8988T (cell line): ENCODE results near the gene MAST3.

Experiments used
- DNase-seq: peaks from one replicate; pipeline ENCODE4 v3.0.0; 2011

The MAST3 gene

DNA sequence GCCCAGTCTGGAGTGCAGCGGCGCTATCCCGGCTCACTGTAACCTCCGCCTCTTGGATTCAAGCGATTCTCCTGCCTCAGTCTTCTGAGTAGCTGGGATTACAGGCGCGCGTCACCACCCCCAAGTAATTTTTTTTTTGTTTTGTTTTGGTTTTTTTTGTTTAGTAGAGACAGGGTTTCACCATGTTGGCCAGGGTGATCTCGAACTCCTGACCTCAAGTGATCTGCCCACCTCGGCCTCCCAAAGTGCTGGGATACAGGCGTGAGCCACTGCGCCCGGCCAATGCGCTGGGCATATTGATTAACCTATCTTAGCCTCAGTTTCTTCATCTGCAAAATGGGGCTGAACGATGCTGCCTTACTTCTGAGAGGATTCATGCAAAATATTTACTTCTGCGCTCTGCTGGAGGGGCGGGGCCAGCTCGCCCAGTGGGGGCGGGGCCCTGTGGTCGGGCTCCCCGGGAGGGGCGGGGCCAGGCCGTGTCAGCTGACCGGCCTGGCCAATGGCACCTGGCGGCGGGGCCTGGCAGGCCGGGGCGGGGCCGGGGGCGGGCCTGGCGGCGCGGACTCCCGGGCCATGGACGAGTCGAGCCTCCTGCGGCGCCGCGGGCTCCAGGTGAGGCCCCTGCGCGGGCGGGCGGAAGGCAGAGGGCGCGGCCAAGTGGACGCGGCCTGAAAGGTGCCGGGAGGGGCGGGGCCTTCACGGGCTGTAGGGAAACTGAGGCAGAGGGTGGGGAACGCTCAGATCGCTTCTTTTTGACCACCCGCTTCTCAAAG, at the start of gene MAST3:
MAST3 (plus strand) TSS at position 562 of the 776 bp plus-strand sequence; CDS start at position 577, 15 bp downstream.
- DNase-seq, result peak; percentile 96

DNA sequence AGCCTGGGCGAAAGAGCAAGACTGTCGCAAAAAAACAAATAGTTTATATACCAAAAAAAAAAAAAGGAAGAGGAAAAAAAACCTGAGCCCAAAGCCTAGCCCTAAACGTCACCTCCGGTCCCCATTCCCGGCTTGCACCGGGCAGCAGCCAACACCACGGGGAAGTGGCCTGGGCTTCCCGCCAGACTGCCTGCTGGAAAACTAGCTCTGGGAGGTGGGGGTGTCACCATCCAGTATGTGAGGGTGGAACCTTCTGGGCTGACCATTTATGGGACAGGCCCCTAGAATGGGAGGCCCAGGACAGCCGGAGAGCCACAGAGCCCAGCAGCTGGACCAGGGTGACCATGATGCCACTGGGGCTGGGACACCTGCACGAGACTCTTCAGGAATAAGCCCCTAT, 48.2 kb upstream of the MAST3 start:
- no peak for DNase-seq

DNA sequence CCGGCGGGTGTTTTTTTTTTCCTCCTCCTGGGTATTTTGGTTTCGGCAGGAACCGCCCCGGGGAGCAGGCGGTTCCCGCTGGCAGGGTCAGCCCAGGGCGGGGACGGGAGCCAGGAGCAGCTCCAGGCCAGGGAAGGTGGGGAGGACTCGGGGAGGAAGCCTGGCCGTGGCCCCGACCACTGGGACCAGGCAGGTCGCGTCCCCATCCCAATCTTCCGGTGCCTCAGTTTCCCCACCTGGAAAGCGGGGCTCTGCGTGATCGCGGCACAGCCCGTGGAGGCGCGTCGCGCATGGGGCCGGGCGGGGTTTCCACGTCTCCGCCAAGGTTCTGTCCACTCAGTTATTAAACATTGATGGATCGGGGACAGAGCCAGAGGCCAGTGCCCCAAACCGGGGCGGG, 45.7 kb upstream of the MAST3 start:
- no peak for DNase-seq

DNA sequence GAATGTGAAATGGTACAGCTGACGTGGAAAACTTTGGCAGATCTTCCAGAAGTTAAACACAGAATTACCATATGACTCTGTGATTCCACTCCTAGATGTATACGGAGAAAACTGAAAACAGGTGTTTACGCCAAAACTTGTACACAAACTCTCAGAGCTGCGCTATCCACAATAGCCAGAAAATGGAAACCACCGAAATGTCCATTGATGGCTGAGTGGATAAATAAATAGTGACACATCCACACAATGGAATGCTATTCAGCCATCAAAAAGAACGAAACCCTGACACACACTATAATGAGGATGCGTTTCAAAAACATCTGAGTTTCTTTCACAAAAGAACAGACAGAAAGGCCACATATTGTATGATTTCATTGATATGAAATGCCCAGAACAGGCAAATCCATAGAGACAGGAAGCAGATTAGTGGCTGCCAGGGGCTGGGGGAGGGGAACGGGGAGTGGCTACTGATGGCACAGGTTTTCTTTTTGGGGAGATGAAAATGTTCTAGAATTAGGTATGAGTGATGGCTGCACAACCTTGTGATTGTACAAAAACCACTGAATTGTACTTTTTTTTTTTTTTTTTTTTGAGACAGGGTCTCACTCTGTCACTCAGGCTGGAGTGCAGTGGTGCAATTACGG, 43.9 kb upstream of the MAST3 start:
- no peak for DNase-seq

DNA sequence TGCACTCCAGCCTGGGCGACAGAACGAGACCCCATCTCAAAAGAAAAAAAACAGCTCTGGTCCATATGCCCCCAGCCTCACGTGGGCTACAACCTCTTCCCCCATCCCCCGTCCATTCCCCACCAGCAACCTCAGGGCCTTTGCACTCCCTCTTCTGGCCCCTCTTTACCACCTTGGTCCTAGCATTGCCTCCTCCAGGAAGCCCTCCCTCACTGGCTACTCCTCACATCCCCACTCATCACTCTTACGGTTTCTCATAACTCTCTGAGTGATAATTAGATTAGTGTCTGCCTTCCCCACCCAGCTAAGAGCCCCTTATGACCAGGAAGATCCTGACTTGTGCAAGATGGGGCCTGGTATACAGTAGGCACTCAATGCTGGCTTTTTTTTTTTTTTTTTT, 41.6 kb upstream of the MAST3 start:
- no peak for DNase-seq

DNA sequence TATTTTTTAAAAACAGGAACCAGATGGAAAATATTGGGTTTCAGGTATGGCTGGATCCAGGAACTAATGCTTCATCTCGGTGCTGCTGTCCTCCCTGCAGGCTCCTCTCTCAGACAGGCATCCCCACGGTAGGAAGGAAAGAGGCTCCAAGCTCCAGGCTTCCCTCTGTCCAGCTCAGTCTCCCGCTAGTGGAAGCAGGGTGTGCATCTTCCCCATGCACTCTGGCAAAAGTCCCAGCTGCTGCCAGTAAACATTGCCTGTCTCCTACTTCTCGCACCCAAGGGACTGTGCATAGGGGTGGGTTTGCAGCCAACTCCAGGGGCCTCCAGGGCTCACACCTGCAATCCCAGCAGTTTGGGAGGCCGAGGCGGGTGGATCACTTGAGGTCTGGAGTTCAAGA, 40.0 kb upstream of the MAST3 start:
- DNase-seq, result no peak

DNA sequence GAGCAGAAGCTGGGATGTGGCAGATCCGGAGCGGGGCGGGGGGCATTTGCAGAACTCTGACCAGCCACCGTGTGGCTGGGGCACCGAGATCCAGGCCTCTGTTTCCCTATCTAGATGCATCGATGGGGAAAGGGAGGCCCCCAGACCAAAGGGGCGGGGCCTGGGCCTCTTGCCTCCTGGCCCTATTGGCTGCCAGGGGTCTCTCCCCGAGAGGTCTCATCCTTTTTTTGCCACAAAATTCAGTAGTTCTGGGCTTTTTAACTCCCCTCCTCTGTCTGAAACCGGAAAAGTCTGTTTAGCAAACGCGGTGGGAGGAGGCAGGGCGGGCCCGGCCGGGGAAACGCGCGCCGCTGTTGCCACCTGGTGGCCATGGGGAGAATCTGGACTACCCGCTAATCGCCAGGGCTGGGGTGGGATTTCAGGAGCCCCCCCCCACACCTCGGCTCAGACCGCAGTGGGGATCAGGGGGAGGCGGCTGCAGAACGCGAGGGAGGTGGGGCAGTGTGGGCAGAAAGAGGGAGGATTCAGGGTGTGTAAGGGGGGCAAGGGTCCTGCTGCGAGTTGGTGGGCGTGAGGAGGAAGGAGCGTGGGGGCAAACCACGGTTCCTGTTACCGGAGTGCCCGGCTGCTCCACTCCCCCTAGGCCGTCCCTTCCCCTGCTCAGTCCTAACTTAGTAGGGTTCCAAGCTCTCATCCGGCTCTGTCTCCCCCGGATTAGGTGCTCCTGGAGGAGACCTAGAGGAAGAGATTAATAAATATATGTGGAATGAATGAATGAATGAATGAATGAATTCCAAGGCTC, 39.2 kb upstream of the MAST3 start:
- peak; percentile 79 for DNase-seq

DNA sequence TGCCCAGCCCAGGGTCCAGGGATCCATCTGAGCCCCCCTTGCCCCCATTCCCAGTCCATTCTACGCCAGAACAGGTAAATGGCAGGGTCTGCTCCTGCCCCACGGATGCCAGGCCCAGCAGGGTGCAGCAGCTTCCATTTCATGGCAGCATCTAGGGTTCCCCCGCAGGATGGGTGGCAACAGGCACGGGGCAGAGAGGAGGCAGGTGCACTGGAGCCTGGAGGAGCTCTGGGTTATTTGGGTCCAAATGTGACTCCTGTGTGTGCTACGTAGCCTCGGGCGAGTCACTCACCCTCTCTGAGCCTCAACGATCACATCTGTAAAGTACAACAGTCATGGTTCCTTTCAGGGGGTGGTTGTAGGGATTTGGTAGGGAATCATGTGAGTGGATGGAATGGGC, 38.3 kb upstream of the MAST3 start:
- no peak for DNase-seq

DNA sequence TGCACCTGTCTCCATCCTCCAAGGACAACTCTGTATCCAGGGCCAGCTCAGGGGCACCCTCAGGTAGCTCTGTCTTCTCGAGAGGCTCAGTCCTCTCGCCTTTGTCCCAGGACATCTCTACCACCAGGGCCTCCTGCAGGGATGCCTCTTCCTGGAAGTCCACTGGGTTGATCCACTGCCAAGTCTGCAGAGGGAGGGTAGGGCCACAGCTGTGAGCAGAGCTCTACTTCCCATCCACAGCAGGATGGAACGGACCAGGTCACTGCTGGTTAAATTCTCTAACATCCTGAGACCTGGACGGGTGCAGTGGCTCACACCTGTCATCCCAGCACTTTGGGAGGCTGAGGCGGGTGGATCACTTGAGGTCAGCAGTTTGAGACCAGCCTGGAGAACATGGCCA, 37.7 kb upstream of the MAST3 start:
- no peak for DNase-seq

DNA sequence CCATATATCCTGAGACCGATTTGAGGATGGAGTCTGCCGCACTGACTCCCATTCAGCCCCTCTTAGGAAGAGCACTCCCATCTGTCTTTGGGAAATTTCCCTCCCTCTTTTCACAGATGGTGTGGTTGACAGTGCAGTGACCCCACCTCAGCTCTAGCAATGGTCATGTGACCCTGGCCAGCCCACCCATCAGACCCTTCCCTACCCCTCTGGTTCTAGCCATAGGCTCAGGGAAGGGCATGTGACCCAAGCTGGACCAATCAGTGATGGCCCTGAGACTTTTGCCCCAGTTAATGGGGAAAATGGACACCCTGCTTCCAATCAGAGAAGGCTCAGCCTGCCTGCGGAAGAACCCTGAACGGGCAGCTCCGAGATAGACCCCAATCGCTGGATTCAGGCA, 37.1 kb upstream of the MAST3 start:
- DNase-seq, result no peak

DNA sequence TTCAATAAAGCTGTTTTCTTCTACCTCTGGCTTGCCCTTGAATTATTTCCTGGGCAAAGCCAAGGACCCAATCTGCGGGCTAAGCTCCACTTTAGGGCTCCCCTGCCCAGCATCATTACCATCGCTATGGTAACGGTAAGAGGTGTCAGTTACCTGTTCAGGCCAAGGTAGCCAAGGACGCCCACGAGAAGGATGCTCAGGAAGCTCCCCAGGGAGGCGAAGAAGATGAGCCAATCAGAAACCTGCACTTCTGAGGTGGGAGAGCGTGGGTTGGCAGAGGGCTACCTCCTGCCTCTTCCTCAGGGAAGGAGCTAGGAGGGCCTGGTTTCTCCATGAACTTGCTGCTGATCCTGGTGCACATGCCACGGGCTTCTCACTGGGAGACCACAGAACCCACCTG, 35.5 kb upstream of the MAST3 start:
- DNase-seq, result no peak

DNA sequence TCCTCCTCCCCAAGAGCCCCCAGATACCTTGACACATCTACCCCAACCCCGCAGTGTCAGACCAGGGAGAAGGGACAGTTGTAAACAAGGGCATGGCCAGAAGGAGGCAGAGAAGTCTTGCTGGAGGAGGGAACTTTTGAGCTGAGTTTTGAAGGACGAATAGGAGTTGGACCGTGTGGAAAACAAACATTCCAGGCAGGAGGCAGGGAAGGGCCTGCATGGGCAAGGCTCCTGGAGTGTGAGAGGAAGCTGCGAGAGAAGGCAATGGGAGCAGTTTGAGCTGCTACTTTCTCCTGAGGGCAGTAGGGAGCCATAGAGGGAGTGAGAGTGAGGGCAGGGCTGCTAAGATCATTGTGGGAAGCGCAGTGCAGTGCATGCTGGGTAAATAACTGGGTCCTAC, 34.1 kb upstream of the MAST3 start:
- no peak for DNase-seq

DNA sequence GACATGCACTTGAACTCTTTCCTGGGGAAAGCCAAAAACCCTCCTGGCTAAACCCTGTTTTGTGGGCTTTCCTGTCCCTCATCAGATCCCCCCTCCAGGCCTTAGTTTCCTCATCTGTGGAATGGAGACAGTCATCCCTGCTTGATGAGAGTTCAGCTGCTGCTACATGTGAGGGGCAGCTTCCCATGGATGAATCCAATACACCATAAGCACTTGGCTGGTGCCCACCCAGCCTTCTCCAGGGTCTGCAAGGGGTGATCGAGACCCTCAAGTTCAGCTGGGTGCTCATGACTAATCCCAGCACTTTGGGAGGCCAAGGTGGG, 32.4 kb upstream of the MAST3 start:
- DNase-seq, result no peak

DNA sequence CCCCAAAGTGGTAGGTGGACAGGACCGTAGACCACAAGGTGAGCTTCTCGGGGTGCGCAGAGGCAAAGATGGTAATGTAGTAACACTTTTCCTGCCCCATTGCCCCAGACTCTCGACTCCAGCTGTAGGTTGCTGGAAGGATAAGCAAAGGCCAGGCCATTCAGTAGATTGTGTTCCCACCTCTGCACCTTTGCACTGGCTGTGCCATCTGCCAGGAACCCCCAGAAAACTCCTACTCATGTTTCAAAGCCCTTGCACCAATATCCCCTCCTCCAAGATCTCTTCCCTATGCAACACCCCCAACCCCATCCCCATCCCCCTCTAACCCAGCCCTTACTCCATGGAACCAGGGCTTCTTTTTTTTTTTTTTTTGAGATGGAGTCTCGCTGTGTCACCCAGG, 29.2 kb upstream of the MAST3 start:
- no peak for DNase-seq

DNA sequence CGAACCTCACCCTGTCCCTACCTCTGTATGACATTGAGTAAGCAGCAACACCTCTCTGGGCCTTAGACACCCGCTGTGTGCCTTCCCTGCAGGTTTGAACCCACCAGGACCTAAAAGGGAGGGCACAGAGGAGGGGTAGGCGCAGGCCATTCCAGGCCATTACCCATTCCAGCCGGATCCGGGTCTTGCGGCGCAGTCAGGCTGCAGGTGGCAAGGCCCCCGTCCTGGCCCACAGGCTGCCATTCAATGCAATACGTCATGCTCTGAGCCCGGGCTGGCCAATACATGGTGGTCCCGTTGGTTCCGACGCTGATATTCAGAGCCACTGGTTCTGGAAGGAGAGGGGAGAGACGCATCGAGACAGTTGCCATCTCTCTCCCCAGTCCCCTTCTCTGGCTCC, 28.2 kb upstream of the MAST3 start:
- DNase-seq, result no peak

DNA sequence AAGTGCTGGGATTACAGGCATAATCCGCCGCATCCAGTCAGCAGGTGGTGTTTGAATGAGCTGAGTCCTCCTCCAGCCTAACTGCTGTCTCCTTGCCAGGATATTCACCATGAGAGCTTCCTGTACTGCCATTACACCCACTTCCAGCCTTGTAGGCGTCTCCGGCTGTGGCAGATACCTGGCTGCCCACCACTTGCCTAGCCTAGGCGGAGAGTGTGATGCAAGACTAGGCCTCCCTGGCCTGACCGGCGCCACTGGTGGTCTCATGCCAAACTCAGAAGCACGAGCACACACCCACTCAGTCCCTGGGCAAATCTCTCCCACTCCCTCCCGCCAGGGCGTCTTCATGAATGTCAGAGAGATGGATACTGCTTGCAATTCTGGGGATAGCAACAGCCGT, 27.4 kb upstream of the MAST3 start:
- DNase-seq, result no peak

DNA sequence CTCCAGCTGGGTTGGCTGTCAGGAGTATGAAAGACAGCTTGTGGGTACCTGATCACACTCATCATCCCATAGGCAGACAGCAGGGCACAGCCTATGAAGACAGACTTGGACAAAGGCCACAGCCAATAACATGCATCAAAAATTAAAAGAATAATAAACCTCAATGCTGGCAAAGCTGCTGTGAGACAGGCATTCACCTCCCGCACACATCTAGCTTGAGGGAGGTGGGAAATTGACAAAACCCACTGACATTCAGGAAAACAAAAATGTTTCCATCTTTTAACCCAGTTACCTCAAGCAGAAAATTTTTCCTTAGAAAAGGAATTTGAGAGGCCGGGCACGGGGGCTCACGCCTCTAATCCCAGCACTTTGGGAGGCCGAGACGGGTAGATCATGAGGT, 25.2 kb upstream of the MAST3 start:
- no peak for DNase-seq

DNA sequence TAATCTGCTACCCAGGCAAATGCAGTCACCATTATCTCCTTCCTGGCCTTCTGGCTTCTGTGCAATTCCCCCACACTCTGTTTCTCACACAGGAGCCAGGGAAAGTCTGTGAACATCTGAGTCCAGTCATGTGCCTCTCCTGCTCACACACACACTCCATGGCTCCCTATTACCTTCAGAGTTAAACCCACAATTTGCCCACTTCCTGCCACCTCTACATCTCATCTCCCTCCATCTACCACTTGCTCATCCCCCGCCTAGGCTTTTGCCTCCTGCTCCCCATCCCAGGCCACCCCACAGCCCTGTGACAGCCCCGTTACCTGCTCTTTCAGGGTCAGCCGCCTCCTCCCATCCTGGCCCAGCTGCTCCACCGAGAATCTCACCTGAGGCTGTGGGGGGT, 24.4 kb upstream of the MAST3 start:
- no peak for DNase-seq

DNA sequence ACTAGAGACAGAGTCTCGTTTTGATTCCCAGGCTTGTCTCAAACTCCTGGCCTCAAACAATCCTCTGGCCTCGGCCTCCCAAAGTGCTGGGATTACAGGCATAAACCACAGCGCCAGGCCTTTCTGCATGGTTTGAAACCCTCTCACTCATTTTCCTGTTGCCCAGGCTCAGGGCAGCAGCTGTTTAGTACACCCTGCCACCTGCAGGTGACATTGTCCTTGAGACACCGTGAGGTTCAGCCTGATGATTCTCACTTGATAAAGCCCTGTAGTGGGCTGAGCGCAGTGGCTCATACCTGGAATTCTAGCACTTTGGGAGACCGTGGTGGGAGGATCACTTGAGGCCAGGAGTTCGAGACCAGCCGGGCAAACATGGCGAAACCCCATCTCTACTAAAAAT, 23.4 kb upstream of the MAST3 start:
- no peak for DNase-seq

DNA sequence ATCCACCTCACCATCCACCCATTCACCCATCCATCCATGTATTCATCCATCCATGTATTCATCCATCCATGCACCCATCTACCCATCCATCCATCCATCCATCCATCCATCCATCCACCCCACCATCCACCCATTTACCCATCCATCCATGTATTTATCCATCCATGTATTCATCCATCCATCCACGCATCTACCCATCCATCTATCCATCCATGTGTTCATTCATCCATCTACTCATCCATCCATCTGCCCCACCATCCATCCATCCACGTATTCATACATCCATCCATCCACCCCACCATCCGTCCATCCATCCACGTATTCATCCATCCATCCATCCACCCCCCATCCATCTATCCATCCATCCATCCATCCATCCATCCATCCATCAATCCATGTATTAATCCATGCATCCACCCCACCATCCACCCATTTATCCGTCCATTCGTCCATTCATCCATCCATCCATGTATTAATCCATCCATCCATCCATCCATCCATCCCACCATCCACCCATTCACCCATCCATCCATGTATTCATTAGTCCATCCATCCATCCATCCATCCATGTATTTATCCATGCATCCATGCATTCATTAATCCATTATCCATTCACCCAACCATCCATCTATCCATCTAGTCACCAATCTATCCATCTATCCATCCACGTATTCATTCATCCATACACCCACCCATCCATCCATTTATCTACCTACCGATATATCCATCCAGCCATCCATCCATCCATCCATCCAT, 13.5 kb upstream of the MAST3 start:
- DNase-seq, result no peak

DNA sequence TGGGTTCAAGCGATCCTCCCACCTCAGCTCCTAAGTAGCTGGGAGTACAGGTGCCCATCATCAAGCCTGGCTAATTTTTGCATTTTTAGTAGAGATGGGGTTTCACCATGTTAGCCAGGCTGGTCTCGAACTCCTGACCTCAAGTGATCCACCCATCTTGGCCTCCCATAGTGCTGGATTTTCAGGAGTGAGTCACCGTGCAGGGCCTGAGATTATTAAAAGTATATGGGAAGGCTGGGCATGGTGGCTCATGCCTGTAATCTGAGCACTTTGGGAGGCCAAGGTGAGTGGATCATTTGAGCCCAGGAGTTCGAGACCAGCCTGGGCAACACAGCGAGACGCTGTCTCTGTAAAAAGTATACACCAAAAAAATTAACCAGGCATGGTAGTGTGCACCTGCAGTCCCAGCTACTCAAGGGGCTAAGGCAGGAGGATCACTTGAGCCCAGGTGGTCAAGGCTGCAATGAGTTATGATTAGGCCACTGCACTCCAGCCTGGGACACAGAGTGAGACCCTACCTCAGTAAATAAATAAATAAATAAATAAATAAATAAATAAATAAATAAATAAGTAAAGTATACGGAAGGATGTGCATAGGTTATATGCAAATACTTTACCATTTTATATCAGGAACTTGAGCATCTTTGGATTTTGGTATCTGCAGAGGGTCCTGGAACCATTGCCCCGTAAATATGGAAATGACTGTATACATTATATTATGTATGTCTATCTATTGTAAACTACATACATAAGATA, 11.7 kb upstream of the MAST3 start:
- DNase-seq, result no peak

DNA sequence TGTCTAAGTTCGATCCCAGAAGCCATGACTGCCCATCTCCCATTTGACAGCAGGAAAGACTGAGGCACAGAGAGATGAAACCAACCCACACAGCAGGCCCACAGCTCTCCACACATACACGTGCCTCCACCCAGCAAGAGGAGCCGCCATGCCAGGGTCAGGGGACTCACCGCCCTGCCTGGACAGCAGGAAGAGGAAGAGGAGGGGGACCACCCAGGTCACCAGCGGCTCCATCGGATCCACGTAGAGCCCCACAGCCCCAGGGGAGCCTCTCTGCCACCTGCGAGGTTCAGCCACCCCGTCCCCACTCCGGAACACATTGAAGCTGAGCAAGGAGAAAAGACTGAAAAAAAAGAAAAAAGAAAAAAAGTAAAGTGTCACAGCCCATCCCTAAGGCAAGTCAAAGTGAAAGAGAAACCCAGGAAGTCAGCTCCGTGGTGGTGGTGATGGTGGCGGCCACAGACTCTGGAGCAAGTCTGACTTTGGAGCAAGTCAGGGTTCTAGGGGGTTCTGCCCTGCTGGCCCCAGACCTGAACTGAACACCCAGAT, 10.9 kb upstream of the MAST3 start, which contains the start of gene IL12RB1:
IL12RB1 (minus strand) TSS at position 345 of the 549 bp plus-strand sequence; CDS start at position 234, 111 bp downstream.
- no peak for DNase-seq
